Measurements from ENCODE around the gene C16orf46. TPM values are rescaled to one million over a fixed set of nuclear protein-coding genes. Genes with fewer than 3 reads are reported as not detected.

The C16orf46 gene
- total and polyA plus RNA-seq, 9 of the 15 experiments (the other 6 are each of a cell fraction or from before 2014, with no cell fraction given): 0.10 to 0.98 (median 0.41) TPM; not detected in 1

DNA sequence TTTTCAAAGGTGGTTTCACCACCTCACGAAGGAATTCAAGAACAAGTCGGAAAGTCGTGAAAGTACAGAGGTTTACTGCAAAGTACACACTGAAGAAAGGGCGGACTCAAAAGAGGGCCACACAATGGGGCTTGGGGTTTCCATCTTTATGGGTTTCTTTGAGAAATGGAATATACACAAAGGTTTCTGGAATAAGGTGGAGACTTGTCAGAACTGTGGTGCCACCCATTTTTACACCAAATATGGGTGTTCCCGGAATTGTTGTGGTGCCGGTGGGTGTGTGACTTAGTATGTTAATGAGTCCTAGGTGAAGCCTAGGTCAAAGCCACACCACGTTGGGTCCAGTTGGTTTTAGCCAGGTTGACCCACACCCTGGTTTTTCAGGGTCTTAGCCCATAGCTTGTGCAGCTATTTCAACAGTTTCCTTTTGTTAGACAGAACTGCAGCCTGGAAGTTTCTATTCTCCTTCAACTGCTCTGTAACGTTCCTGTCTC, 19.7 kb upstream of the C16orf46 start (continued):
- TF ChIP-seq, protein P1, sequence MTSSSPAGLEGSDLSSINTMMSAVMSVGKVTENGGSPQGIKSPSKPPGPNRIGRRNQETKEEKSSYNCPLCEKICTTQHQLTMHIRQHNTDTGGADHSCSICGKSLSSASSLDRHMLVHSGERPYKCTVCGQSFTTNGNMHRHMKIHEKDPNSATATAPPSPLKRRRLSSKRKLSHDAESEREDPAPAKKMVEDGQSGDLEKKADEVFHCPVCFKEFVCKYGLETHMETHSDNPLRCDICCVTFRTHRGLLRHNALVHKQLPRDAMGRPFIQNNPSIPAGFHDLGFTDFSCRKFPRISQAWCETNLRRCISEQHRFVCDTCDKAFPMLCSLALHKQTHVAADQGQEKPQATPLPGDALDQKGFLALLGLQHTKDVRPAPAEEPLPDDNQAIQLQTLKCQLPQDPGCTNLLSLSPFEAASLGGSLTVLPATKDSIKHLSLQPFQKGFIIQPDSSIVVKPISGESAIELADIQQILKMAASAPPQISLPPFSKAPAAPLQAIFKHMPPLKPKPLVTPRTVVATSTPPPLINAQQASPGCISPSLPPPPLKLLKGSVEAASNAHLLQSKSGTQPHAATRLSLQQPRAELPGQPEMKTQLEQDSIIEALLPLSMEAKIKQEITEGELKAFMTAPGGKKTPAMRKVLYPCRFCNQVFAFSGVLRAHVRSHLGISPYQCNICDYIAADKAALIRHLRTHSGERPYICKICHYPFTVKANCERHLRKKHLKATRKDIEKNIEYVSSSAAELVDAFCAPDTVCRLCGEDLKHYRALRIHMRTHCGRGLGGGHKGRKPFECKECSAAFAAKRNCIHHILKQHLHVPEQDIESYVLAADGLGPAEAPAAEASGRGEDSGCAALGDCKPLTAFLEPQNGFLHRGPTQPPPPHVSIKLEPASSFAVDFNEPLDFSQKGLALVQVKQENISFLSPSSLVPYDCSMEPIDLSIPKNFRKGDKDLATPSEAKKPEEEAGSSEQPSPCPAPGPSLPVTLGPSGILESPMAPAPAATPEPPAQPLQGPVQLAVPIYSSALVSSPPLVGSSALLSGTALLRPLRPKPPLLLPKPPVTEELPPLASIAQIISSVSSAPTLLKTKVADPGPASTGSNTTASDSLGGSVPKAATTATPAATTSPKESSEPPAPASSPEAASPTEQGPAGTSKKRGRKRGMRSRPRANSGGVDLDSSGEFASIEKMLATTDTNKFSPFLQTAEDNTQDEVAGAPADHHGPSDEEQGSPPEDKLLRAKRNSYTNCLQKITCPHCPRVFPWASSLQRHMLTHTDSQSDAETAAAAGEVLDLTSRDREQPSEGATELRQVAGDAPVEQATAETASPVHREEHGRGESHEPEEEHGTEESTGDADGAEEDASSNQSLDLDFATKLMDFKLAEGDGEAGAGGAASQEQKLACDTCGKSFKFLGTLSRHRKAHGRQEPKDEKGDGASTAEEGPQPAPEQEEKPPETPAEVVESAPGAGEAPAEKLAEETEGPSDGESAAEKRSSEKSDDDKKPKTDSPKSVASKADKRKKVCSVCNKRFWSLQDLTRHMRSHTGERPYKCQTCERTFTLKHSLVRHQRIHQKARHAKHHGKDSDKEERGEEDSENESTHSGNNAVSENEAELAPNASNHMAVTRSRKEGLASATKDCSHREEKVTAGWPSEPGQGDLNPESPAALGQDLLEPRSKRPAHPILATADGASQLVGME (CRISPR knock-in tag; IDR thresholded peaks at IDR 0.05): no peak
- TF ChIP-seq EHMT2 (IDR thresholded peaks at IDR 0.05) (peak; percentile 95), FOXJ3 (CRISPR knock-in tag; IDR thresholded peaks at IDR 0.05) (no peak), SMARCA4 (IDR thresholded peaks at IDR 0.05) (peak; percentile 46; the same call in 1 of the 2 replicates), TFAM (CRISPR knock-in tag; conservative IDR thresholded peaks at IDR 0.05) (no peak), BRD9 (IDR thresholded peaks at IDR 0.05; ENCODE audit: low read depth, partially characterized antibody) (peak; percentile 62), MYBL2 (IDR thresholded peaks at IDR 0.05; ENCODE audit: low read depth) (no peak), MYBL2 (CRISPR knock-in tag; IDR thresholded peaks at IDR 0.05; ENCODE audit: borderline replicate concordance) (no peak), TBP (optimal IDR thresholded peaks at IDR 0.05; ENCODE audit: low read depth, low read length) (peak; percentile 12), BACH1 (tag; IDR thresholded peaks at IDR 0.05) (no peak), LEF1 (IDR thresholded peaks at IDR 0.05) (peak; percentile 41; the same call in 1 of the 2 replicates), YY1 (IDR thresholded peaks at IDR 0.05; ENCODE audit: borderline replicate concordance in 1 of 3, control insufficient read depth in 1 of 3, extremely low read depth in 1 of 3, insufficient read depth in 3 of 3, insufficient read length in 1 of 3, insufficient replicate concordance in 2 of 3, low read depth in 1 of 3, low read length in 2 of 3) (peak in 1 of 3 experiments; percentile 73)
- TF ChIP-seq, protein P2, sequence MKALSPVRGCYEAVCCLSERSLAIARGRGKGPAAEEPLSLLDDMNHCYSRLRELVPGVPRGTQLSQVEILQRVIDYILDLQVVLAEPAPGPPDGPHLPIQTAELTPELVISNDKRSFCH (CRISPR knock-in tag; IDR thresholded peaks at IDR 0.05): no peak
- TF ChIP-seq, protein P2 (tag; IDR thresholded peaks at IDR 0.05): 0 out of 2 replicates have a peak, but pooled peaks have one; percentile 13
- TF ChIP-seq, protein P3, sequence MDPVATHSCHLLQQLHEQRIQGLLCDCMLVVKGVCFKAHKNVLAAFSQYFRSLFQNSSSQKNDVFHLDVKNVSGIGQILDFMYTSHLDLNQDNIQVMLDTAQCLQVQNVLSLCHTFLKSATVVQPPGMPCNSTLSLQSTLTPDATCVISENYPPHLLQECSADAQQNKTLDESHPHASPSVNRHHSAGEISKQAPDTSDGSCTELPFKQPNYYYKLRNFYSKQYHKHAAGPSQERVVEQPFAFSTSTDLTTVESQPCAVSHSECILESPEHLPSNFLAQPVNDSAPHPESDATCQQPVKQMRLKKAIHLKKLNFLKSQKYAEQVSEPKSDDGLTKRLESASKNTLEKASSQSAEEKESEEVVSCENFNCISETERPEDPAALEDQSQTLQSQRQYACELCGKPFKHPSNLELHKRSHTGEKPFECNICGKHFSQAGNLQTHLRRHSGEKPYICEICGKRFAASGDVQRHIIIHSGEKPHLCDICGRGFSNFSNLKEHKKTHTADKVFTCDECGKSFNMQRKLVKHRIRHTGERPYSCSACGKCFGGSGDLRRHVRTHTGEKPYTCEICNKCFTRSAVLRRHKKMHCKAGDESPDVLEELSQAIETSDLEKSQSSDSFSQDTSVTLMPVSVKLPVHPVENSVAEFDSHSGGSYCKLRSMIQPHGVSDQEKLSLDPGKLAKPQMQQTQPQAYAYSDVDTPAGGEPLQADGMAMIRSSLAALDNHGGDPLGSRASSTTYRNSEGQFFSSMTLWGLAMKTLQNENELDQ (CRISPR knock-in tag; IDR thresholded peaks at IDR 0.05; ENCODE audit: borderline replicate concordance): no peak
